GM13977 (cell line): ENCODE results near the gene BCAS1.

Experiments
- DNase-seq: peaks from one replicate; pipeline ENCODE4 v3.0.0; 2012; ENCODE audit warnings: low spot score
- CTCF ChIP-seq: IDR thresholded peaks from 2 replicates; pipeline ENCODE4 v1.5.1; 2012; ENCODE audit warnings: mild to moderate bottlenecking, control low read depth; ENCODE audit not compliant: insufficient read depth; ENCODE audit errors: extremely low read depth, missing control alignments
- in situ Hi-C: fragments of 300-500 bp; cut with MboI; formaldehyde crosslinking; loops from one replicate; pipeline ENCODE4 v1.12.0; 2022; ENCODE audit warnings: low sequenced_read_pairs, low pct_unique_long_range_greater_than_20kb, mixed read lengths, inconsistent platforms; ENCODE audit not compliant: unreplicated experiment

Gene BCAS1

DNA sequence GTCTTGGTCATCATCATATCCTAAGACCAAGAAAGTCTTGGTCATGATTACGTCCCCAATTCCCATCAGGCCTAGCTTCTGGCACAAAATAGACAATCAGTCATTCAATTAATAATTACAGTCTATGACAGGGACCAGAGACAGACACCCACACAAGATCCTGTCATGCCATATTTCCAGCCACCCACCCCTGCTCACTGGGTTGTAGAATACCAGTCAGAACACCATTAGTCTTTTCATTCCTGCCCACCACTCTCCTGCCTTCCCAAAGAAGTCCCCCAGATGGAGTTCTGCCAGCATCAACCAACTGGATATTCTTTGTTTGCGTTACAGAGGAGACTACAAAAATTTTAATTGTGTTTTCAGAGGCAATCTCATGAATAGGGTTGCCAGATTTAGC is 81.0 kb downstream of the BCAS1 start:
- TF ChIP-seq CTCF, result no peak
- no peak for DNase-seq
- in situ Hi-C loops, result no loop called here

- no peak for DNase-seq
- in situ Hi-C loops, result no loop called here
- no peak for TF ChIP-seq CTCF
These were observed 84.2 kb downstream of the BCAS1 start for GRCh38 chr20:53986037-53986650.

DNA sequence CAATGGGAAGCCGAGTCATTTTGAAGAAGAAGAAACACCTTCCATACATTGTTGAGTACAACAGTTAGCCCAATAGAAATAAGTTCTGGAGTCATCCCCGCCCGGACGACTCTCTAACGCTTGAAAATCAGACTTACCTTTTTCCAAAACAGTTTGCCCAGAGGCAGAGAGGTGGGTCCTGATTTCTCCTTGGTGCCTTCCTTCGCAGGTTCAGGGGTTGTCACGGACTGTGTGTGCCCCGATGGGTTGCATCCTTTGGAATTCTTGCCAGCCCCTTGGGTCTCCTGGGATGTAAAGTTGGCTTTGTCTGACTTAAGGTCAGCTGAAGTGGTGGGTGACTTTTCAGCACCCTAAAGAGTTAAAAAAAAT is 85.3 kb downstream of the BCAS1 start:
- no peak for TF ChIP-seq CTCF
- in situ Hi-C loops, result no loop called here
- no peak for DNase-seq

DNA sequence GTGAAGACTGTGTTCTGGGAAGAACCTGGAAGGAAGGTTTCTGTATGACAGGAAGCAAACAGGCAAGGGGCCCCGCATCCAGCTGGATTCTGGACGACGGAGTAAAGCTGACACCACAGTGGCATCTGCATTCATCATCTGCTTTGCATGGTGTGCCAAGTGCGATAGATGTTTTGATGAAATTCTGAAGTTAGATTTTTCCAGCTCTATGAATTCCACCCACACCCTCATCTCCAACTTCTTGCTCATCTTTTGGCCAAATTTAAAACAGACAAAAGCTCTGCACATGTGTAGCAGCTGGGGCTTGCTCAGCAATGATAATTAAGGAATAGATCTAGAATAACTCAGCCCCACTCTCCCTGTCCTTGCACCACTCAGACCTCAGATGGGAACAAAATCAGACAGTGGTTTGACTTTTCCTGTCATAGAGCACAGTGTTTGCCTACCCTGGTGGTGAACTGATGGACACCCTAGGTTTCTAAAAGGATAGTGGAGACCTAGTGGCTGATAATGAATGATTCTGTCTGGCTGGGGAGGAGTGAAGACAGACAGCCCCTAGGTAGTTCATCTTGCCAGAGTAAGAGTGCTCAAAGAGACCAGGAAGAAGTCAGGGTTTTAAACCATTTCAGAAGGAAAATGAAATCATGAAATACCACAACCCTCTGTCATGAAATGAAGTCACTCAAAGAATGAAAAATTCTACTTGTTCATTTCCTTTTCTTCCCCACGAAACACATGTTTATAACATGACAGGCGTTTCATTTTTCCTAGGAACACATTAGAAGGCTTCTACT is 85.8 kb downstream of the BCAS1 start:
- in situ Hi-C loops, result no loop called here
- DNase-seq, result no peak
- TF ChIP-seq CTCF, result no peak

GRCh38 chr20:53983401-53983800 is 87.0 kb downstream of the BCAS1 start:
- no peak for DNase-seq
- in situ Hi-C loops, result no loop called here
- TF ChIP-seq CTCF, result no peak

DNA sequence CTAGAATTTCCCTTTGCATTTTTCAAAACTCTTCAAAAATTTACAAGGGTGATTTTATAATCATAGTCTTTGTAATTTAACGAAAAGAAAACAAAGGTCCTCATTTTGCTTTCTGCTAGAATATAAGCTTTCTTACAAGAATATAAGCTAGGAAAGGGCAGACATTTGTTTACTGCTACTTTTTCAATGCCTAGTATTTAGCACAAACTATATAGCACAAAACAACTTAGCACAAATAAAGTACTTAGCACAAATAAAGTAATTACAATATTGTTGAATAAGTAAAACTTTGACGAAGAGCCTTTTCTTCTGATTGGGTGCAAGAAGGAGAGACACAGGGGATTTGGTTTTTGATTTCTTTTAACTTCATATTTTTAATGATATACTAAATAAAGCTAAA is 87.8 kb downstream of the BCAS1 start:
- no peak for TF ChIP-seq CTCF
- DNase-seq, result no peak
- in situ Hi-C loops, result no loop called here
